Measurements from ENCODE around the gene IL2RA. TPM values are rescaled to one million over a fixed set of nuclear protein-coding genes. Genes with fewer than 3 reads are reported as not detected.

The IL2RA gene
- total RNA-seq: not detected in 2 replicates

DNA sequence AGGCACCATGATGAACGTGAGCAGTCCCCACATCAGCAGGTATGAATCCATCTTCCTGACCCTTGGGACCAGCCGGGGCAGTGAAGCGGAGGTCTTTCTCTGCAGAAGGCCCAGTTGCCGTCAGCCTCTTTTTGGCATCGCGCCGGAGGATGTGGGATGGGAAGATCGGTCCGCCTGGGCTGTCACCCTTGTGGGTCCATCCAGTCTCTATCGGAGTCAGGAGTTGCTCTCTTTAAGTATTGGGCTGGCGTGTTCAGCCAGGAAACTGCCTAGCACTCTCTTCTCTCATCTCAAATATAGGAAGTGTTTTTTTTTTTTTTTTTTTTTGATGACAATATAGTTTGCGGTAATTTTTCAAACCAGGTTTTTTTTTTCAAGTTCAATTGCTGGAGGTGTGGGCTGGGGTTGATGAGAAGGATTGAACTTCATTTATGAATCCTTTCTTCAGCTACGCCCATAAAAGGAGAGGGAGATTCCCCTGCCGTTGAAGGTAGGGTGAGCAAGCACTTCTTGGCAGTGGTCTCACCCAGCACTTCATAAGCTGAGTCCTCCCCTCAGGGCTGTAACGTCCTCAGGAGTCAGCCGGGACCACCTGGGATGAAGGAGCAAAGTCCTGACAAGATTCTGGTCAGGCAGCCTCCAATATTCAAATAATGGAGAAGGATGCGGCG lies at the start of gene IL2RA:
Gene IL2RA, minus strand, starts transcription at position 267 of the 671 bp plus-strand sequence. Its CDS starts 216 bp downstream, at position 51.

GRCh38 chr10:6088721-6089333 lies 26.7 kb upstream of the IL2RA start, which contains the start of gene RBM17:
Gene RBM17 (plus strand): TSS chr10:6089034. CDS start chr10:6097066, 8,032 bp downstream.

DNA sequence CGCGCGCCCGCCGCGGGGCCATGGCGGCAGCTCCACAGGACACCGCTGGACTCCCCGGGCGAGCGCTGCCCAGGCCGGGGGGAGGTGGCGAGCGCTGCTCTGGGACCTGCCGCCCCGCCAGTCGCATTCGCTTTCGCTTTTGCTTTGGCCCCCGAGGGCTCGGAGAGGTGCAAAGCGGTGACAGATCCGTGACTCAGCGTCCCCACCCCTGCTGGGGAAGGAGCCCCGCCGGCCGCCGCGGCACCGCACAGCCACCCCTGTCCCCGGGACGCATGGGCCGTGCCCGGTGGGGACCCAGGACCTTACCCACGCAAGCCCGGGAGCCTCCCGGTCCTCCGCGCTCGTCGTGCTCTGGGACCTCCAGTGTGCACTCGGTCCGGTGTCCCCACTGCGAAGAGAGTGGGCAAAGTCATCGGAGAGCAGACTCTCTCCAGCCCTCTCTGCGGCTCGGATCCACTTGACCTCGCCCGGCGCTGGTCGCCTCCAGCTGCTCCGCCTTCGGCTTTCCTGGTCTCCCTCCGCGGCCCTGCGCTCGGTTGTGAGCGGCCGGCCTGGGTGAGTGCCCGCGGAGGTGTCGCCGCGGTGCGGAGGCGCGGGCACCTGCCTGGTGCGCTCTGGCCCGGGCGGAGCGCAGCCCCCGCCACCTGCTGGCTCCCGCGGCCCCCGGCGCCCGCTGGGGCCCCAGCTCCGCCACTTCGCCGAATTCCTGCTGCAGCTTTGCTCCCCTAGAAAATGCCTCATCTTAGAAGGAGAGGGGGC lies 84.5 kb downstream of the IL2RA start, which contains the start of gene IL15RA:
Gene IL15RA, minus strand, starts transcription at position 73 of the 759 bp plus-strand sequence. Its CDS starts 51 bp downstream, at position 22.

Other genes starting within 250 kb of the IL2RA start
- gene GDI2, start 248.9 kb downstream of the IL2RA start, total RNA-seq: 549 and 587 TPM in 2 replicates
- gene ANKRD16, start 172.5 kb downstream of the IL2RA start, total RNA-seq: 5.8 and 8.1 TPM in 2 replicates
- gene FBH1, start 172.1 kb downstream of the IL2RA start, total RNA-seq: 104 TPM in 2 replicates
- gene IL15RA, start 84.8 kb downstream of the IL2RA start, total RNA-seq: 10.7 and 12.3 TPM in 2 replicates
- 55.5 and 60.6 TPM in 2 replicates for gene RBM17, start 26.7 kb upstream of the IL2RA start, total RNA-seq
- 18.4 and 25.0 TPM in 2 replicates for gene PFKFB3, start 140.6 kb upstream of the IL2RA start, total RNA-seq